Measurements from ENCODE around the gene GJC3.

- no peak for TF ChIP-seq CTCF (IDR thresholded peaks at IDR 0.05)
- no peak for TF ChIP-seq POLR2AphosphoS5 (IDR thresholded peaks at IDR 0.05; ENCODE audit: low read depth, low read length)
Observed at GRCh38 chr7:99901581-99901980, 27.8 kb downstream of the GJC3 start.
